Omental fat pad (tissue), 4 donors: Measurements from ENCODE around the gene TAF1B. TPM values are rescaled to one million over a fixed set of nuclear protein-coding genes. Genes with fewer than 3 reads are reported as not detected.

Source experiments
- ATAC-seq: fragments of 150-250 bp; one replicate; pipeline ENCODE4 v1.9.1; 2016; ENCODE audit warnings: mild to moderate bottlenecking, moderate library complexity; ENCODE audit not compliant: low FRiP score
- DNase-seq: peaks from one replicate; pipeline ENCODE4 v3.0.0-alpha.2; 2019; ENCODE audit warnings: low spot score
- total RNA-seq, 4 donors: library from RNA; depleted of rRNA; stranded (reverse); fragments of >200 nt; gene quantifications; one replicate each; pipeline ENCODE4 v1.1.0, GENCODE V29; 2016
- TF ChIP-seq, protein P1 (sequence below), 3 donors: fragments of 450-650 bp; IDR thresholded peaks; one replicate each; pipeline ENCODE4 v1.5.1; 2016 to 2017; ENCODE audit warnings: antibody characterized with exemption in 3 of 3, mild to moderate bottlenecking in 3 of 3, moderate library complexity in 2 of 3

TAF1B gene
- total RNA-seq, 4 donors from 2014 or later, result 16.1 to 21.1 (median 19.1) TPM

DNA sequence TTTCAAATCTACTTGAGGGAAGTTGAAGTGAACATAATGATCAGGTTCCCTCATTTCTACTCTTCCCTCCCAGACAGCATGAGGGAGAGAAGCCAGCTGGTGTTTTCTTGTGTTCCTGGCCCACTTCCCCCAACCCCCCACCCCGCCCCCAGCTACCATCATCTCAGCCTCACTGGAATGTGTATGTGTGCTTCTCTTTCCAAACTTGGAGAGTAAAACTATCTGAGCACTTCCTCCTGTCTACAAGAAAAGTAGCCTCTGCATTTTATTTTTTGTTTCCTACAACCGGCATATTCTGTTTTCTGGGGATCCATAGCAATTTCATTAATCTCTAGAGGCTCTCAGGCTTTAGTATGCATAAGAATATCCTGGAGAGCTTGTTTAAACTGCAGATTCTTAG, 54.6 kb downstream of the TAF1B start:
- DNase-seq (no peak), ATAC-seq (peak; percentile 11)
- TF ChIP-seq, protein P1, sequence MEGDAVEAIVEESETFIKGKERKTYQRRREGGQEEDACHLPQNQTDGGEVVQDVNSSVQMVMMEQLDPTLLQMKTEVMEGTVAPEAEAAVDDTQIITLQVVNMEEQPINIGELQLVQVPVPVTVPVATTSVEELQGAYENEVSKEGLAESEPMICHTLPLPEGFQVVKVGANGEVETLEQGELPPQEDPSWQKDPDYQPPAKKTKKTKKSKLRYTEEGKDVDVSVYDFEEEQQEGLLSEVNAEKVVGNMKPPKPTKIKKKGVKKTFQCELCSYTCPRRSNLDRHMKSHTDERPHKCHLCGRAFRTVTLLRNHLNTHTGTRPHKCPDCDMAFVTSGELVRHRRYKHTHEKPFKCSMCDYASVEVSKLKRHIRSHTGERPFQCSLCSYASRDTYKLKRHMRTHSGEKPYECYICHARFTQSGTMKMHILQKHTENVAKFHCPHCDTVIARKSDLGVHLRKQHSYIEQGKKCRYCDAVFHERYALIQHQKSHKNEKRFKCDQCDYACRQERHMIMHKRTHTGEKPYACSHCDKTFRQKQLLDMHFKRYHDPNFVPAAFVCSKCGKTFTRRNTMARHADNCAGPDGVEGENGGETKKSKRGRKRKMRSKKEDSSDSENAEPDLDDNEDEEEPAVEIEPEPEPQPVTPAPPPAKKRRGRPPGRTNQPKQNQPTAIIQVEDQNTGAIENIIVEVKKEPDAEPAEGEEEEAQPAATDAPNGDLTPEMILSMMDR (IDR thresholded peaks at IDR 0.05), result no peak

DNA sequence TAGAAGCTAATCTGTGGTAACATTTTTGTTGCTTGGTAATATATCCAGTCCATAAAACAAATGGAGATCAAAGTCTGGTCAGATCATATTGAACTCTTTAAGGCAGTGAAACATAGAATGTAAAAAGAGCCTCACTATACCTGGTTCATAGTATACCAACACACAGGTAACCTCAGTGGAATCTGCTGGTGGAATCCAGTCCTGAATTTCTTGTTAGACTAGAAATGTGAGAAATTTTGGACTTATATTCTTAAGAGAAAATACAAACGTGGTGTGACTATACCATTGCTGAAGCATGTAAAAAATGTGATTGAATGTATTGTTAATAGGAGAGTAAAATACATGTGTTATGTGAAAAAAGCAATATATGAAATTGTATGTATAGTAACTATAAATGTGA, 62.1 kb downstream of the TAF1B start:
- DNase-seq (no peak), ATAC-seq (no peak)
- TF ChIP-seq, protein P1 (IDR thresholded peaks at IDR 0.05), result no peak

DNA sequence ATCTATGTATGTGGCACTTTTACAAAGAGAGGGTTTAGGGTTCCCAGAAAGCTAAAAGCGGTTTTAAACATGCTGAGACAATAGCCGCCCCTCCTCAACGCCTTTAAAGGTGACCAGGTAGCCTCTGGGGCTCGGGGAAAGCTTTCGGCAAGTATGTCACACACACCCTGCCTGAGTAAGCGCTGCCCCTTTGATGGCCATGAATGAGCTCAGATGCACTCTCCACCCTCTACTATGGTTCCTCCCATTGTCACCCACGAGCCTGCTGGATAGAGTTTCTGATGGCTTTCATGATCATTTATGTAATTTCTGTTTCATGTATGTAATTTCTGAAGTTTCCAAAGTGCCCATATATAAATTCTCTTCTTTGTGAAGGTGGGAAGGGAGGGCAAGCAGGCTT, 64.1 kb downstream of the TAF1B start:
- TF ChIP-seq, protein P1 (IDR thresholded peaks at IDR 0.05), result no peak
- ATAC-seq (no peak), DNase-seq (no peak)

DNA sequence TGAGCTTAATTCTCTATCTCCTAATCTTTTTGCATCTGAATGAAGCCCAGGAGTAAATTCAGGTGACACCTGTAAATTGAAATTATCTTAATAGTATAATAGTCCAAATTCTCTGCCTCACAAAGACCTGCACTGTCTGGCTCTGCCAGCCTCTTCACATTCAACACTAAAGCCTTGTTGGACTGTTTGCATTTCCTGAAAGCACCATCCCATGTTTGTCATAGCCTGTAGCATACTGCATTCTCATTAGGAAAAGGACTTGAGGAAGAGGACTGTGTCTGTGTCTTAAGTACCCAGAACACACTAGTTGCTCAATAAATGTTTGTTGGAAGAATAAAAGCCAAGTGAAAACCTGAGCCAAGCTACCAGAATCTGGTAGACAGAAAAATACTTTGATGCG, 65.4 kb downstream of the TAF1B start:
- DNase-seq (no peak), ATAC-seq (no peak)
- TF ChIP-seq, protein P1 (IDR thresholded peaks at IDR 0.05), result no peak

DNA sequence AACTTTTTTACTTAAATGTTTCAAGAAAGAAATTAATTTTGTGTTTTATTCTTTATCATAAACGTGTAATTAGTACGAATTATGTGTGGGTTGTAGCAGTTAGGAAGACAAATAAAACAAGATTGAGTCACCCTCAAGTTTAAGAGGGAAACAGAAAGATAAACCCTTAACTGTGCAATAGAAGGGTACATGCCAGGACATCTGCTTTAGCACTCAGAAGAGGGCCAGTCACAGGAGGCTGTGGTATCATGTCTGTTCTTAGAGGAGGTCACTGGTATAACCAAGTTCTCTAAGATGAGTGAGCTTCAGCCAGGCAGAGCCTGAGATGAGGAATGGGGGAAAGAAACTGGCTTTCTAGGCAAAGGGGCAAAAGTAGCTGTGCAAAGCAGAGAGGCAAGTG, 65.8 kb downstream of the TAF1B start:
- no peak for DNase-seq
- ATAC-seq, result no peak
- TF ChIP-seq, protein P1 (IDR thresholded peaks at IDR 0.05), result no peak

DNA sequence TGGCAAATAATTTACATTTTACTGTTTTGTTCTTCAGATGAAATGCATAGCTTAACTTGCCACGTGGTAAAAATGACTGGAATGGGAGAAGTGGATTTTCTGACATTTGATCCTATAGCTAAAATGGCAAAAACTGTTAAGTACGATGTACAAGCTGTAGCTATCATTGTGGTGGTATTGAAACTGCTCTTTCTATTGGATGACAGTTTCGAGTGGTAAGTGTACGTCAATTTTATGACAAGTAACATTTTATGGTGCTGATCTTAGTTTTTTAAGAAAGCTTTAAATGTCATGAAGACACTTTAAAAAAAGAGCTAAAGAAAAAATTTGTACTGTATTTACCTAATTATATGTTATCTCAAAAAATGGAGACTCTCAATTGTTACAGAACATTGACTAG, 67.4 kb downstream of the TAF1B start:
- TF ChIP-seq, protein P1 (IDR thresholded peaks at IDR 0.05), result no peak
- no peak for ATAC-seq
- no peak for DNase-seq

DNA sequence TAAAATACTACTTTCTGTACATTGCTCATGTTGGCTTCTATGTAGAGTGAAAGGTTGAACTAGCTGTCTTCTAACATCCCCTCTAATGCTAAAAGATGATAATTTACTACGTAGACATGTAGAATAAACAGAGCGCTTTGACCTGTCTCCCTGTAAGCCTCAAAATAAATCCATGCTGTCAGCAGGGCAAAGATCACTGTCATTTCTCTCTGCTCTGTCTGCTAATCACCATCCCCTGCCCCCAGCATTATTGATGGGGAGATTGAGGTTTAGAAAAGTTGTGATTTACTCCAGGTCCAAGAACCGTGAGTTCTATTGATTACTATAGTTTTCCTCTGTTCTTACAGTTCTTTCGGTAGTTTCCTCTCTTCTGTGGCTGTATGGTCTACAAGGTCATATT, 69.2 kb downstream of the TAF1B start:
- ATAC-seq (no peak), DNase-seq (no peak)
- TF ChIP-seq, protein P1 (IDR thresholded peaks at IDR 0.05), result no peak
